Activated T-cell treated with anti-CD3 and anti-CD28 coated beads for 24 hours (primary cell): ENCODE results near the gene CRHR2.
"Not testable (repeated sequence)": the region's sequence is repeated elsewhere in the genome, so short reads cannot be mapped to it uniquely, and the experiment has no call there.

ENCODE experiments used
- DNase-seq: peaks from one replicate; pipeline ENCODE4 v3.0.0-alpha.2; 2020; ENCODE audit warnings: low read depth

The CRHR2 gene

GRCh38 chr7:30654296-30655090, 27.8 kb downstream of the CRHR2 start:
- DNase-seq, result no peak

GRCh38 chr7:30652698-30653641, 29.3 kb downstream of the CRHR2 start:
- no peak for DNase-seq

GRCh38 chr7:30652132-30652531, 30.1 kb downstream of the CRHR2 start:
- no peak for DNase-seq

- DNase-seq, result no peak
Measured at GRCh38 chr7:30650421-30650808, 31.8 kb downstream of the CRHR2 start.

- no peak for DNase-seq
Measured at GRCh38 chr7:30649717-30650420, 32.4 kb downstream of the CRHR2 start.

- DNase-seq, result no peak
Measured at GRCh38 chr7:30648744-30649540, 33.3 kb downstream of the CRHR2 start.

GRCh38 chr7:30647589-30648364, 34.5 kb downstream of the CRHR2 start:
- DNase-seq, result no peak

- DNase-seq, result no peak
Measured at GRCh38 chr7:30646154-30646553, 36.1 kb downstream of the CRHR2 start.

GRCh38 chr7:30645661-30646060, 36.6 kb downstream of the CRHR2 start:
- no peak for DNase-seq

- no peak for DNase-seq
Measured at GRCh38 chr7:30644286-30644955, 37.8 kb downstream of the CRHR2 start.

GRCh38 chr7:30642789-30643188, 39.5 kb downstream of the CRHR2 start:
- DNase-seq, result no peak

- not testable (repeated sequence) for DNase-seq
Measured at GRCh38 chr7:30642322-30642721, 39.9 kb downstream of the CRHR2 start.

- no peak for DNase-seq
Measured at GRCh38 chr7:30635798-30636197, 46.5 kb downstream of the CRHR2 start.

GRCh38 chr7:30634634-30635201, 47.5 kb downstream of the CRHR2 start:
- no peak for DNase-seq

- DNase-seq, result no peak
Measured at GRCh38 chr7:30634193-30634626, 48.0 kb downstream of the CRHR2 start.

GRCh38 chr7:30633223-30633622, 49.0 kb downstream of the CRHR2 start:
- DNase-seq, result no peak

- no peak for DNase-seq
Measured at GRCh38 chr7:30630986-30631385, 51.3 kb downstream of the CRHR2 start.

- no peak for DNase-seq
Measured at GRCh38 chr7:30627026-30627425, 55.2 kb downstream of the CRHR2 start.

- no peak for DNase-seq
Measured at GRCh38 chr7:30625283-30625682, 57.0 kb downstream of the CRHR2 start.

GRCh38 chr7:30618961-30619360, 63.3 kb downstream of the CRHR2 start:
- no peak for DNase-seq
